ENCODE results near the gene PCDHGA12.

GRCh38 chr5:141479776-141480175 lies 49.5 kb downstream of the PCDHGA12 start:
- TF ChIP-seq POLR2A (IDR thresholded peaks at IDR 0.05; ENCODE audit: low read length) (no peak), GATA1 (IDR thresholded peaks at IDR 0.05; ENCODE audit: low read depth, low read length) (no peak)

Measured in erythroblast (primary cell).